Non-pigmented ciliary epithelial cell (primary cell): ENCODE measurements around the gene AZIN2.
"Not testable (repeated sequence)": the region's sequence is repeated elsewhere in the genome, so short reads cannot be mapped to it uniquely, and the experiment has no call there.

ENCODE experiments used
- DNase-seq: peaks from one replicate; pipeline ENCODE4 v3.0.0-alpha.2; 2010; ENCODE audit warnings: low read depth

The AZIN2 gene

DNA sequence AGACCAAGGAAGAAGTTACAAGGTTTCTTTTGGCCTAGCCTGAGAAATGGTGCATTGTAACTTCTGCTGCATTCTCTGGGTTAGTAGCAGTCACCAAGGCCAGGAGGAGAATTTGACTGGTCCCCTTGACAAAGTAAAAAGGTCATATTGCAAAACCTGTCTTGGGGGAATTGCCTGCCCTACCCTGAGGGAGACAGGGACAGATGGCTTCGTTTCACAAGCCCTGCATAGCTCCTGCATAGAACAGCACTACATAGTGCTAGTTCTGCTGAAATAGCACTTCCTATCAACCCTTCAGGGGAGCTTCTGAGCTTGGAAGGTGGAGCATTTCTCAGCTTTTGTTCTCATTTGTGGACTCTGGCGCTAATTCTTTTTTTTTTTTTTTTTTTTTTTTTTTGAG lies 23.9 kb upstream of the AZIN2 start:
- DNase-seq: no peak

DNA sequence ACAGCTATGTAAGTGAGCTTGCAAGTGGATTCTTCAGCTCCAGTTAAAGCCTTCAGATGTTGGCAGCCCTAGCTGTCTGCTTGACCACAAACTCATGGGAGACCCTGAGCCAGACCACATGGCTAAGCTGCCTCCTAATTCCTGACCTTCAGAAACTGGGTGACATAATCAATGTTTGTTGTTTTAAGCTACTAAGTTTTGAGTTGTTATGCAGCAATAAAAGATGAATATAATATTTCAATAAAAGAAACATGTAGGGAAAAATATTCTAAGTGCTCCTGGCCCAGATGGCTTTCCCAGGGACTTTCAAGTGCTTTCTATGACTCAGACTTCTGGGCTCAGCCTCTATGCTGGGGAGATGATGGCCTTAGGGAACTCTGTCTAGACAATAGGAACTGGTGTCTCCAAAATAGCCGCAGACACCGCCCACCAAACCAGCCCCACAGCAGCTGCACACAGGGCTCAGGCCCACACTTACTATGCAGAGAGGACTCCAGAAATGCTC lies 20.3 kb upstream of the AZIN2 start:
- peak; percentile 89 for DNase-seq

DNA sequence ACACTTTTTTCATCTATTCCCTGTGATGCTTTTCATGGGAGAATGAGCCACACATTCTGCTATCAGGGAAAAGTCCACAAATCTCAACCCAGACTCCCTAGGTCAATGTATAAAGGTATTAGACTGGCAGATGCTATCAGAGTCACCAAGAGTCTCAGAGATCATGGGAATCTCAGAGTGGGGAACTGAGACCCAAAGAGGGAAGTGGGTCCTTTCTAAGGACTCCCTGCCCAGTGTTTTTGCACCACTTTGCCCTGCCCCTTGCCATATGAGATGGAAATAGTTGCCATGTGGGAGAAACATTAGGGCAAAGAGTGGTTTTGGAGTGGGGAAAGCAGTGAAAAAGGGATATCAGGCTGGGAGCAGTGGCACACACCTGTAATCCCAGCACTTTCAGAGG lies 19.1 kb upstream of the AZIN2 start:
- DNase-seq: no peak

DNA sequence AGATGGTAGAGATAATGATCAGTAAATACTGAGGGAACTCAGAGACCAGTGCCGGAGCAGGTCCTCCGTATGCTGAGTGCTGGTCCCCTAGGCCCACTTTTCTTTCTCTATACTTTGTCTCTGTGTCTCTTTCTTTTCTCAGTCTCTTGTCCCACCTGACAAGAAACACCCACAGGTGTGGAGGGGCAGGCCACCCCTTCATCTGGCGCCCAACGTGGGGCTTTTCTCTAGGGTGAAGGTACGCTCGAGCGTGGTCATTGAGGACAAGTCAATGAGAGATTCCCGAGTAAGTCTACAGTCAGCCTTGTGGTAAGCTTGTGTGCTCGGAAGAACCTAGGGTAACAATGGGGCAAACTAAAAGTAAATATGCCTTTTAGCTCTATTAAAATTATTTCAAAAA lies 16.7 kb upstream of the AZIN2 start:
- not testable (repeated sequence) for DNase-seq

DNA sequence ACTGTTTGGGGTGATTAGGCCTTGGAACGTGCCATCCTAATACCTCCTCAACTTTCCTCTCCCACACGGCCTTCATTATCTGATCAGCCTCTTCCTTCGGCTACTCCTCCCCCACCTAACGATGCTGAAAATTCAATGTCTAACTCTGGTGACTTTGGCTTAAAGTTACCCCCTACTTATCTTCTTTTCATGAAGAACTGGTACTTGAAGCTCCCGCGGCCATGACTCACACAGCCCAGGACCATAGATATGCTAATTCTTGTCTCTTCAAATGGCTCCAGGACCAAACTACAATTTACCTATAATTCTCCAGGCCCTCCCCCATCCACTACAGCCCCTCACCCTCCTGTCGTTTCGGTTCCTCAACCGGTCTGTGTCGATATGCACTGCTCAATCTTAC lies 15.7 kb upstream of the AZIN2 start:
- no peak for DNase-seq

DNA sequence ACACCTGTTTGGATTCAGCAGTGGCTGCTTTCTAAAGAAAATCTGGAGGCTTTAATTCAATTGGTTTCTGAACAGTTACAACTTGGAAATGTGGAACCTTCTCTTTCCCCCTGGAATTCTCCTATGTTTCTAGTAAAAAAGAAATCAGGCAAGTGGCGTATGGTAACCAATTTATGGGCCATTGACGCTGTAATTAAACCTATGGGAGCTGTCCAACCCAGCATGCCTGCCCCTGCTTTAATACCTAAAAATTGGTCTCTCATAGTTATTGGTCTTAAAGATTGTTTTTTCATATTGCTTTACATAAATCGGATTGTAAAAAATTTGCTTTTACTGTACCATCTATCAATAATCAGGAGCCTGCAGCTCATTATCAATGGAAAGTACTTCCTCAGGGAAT lies 14.5 kb upstream of the AZIN2 start:
- not testable (repeated sequence) for DNase-seq

DNA sequence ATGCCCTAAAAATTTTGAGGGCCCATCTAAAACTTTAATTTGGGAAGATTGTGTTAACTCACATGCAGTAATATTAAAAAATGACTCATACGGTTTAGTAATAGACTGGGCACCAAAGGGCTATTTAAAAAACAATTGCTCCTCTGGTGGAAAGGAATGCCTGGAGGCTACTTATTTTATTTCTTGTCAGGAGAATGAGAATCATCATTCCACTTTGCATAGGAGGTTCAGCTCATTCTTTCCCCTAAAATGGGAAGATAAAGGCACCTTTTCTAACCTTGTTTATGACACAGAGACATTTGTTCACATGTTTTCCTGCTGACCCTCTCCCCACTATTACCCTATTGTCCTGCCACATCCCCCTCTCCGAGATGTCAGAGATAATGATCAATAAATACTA lies 12.8 kb upstream of the AZIN2 start:
- DNase-seq: not testable (repeated sequence)

DNA sequence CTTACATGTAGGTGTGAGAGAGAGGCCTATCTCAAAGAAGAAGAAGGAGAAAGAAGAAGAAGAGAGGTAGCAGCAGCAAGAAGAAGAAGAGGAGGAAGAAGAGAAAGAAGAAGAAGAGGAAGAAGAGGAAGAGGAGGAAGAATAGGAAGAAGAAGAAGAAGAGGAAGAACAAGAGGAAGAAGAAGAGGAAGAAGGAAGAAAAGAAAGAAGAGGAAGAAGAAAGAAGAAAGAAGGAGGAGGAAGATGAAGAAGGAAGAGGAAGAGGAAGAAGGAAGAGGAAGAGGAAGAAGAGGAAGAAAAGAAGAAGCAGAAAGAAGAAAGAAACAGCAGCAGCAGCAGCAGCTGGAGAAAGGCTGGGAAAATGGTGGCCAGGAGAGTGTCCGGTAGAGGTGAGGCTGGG lies 10.3 kb upstream of the AZIN2 start:
- no peak for DNase-seq

DNA sequence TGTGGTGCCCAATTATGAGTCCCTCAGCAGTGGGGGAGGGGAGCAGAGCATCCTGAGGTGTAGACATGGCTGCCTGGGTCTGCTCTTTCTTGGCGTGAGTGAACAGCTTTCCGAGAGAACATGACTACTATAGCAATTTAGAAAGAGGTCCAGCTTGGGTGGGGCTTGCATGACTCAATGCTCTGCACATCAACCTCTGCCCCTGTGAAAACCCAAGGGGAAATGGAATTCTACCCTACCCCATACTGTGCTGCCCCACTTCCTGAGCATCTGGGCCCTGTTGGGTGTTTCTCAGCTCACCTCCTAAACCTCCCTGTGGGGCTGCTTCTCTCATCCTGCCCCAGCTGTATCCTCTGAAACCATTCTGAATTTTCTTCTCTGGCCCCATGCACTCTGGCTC lies 8.2 kb upstream of the AZIN2 start:
- DNase-seq: no peak

DNA sequence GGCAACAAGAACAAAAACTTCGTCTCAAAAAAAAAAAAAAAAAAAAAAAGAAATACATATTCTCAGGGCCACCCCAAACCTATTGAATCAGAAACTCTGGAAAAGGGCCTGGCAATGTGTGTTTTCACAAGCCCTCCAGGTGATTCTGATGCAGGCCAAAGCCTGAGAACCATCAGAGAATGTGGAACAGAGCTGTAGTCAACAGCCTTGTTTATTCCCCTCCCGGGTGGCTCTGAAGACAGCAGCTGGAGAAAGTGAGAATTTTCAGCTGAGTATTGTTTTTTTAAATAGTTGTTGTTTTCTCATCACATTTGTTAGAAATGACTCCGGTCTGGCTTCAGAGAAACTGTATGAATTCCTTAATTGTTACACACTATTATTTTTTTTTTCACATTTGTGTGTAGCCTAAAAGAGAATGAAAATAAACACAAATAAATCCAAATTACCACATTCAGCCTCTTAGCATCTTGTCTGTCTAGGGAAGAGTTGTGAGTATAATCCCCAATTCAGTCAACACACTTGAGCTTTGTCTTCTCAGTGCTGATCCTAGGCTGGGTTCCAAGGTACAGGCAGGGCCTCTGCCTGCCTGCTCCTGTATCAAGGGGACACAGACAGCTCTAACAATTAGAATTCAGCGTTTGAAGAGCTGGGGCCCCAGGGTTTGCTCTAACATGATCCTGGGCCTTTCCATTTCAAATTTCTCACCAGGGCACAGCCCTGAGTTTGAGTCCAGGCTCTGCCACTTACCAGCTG lies 6.6 kb upstream of the AZIN2 start:
- no peak for DNase-seq

DNA sequence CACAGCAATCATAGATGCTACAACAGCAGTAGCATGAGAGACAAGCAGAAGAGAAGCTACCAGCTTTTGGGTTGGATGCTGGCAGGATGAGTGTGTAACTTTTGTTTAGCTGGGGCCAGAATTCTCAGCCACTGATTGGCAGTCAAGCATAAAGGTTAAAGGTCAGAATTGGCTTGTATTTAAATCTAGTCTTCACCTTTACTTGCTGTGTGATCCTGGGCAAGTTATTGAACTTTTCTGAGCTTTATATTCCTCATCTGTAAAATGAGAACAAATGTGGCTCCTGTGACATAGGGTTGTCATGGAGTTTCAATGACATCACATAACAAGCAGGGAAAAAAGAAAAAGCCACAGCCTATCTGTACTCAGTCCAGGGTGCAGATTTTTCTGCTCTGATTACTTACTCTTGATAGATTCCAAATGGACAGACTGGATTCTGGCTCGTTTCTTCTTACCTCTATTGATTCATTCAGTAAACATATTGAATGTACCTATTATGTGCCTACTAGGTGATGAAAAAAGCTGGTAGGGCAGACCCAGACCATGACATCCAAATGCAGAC lies 2.8 kb upstream of the AZIN2 start:
- DNase-seq: no peak

DNA sequence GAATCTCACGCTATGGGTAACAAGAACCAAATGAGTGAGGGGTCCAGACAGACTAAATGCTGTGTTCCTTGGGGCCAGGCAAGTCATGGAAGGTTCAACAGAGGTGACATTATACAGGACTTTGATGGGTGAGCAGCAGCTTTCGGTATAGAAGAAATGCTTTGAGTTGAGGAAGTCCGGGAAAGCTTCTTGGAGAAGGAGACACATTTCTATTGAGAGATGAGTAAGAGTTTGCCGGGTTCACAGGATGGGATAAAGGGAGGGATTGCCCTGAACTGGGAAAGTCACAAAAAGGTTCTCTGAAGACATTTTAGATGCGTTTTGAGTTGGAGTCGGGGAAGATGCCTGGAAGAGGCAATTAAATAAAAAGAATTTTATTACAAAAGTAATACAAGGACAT lies 580 bp upstream of the AZIN2 start:
- DNase-seq: no peak

DNA sequence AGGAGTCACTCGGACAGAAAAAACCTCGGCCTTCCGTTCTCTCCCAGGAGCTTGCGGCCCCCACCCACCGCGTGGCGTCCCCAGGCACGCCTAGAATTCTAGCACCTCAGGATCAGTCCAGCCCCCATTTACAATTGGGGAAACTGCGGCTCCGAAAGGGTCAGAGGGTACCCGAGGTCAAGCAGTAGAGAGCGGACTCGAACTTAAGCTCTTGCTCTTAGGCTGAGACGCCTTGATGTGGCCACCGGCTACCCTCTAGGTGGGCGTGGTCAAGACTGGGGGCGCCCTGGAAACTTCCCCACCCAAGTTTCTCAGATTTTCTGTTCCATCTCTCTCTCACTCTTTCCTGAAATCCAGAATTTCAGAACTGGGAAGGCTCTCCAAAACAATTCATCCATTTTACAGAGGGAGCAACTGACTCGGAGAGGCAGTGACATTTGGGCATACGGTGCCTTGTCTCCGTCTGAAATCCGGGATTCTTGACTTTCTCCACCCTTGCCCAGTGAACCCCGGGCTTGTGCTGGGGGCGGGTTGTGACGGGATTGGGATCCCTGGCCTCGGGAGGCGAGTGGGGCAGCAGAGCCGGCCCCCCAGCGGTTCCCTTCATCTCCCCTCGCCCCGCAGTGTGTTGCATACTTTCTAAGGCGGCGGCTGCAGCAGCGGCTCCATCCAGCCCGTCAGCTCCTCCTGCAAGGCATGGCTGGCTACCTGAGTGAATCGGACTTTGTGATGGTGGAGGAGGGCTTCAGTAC lies 777 bp downstream of the AZIN2 start:
- no peak for DNase-seq

DNA sequence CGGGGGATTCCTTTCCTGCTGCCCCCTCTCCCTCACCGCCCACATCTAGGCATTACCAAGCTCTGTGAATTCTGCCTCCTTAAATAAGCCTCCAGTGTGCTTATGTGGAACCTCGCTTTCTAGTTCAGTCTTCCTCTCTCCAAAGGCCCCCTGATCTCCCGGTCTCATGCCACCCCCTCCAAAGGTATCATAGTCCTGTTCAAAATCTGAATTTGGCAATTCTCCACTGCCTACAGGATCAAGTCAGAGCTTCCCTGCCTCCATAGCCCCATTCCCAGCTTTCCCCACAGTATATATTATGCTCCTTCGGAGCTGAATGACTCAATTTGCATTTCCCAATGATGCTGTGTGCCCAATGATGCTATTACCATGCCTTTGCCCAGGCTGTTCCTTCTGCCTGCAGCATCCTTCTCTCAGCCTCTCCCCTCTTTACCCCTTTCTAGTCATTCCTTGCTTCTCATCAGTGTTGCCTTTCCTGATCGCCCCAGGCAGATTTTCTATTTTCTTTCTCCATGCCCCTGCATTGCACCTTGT lies 1.7 kb downstream of the AZIN2 start:
- DNase-seq: no peak

DNA sequence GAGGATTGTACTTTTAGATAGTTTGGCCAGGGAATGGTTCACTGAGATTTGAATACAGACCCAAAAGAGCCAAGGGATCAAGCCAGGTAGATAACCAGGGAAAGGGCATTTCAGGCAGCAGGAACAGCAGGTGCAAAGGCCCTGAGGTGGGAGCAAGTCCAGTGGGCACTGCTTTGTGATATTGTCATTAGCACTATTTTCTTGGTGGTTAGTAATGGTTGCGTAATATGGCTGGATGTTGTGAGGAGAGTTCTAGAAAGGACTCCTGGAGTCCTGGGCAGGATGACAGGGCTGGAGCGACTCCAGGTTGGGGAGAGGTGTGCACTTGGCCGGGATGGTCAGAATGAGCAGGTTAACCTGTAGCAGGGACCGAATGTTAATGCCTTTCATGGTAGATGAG lies 4.4 kb downstream of the AZIN2 start:
- DNase-seq: no peak

DNA sequence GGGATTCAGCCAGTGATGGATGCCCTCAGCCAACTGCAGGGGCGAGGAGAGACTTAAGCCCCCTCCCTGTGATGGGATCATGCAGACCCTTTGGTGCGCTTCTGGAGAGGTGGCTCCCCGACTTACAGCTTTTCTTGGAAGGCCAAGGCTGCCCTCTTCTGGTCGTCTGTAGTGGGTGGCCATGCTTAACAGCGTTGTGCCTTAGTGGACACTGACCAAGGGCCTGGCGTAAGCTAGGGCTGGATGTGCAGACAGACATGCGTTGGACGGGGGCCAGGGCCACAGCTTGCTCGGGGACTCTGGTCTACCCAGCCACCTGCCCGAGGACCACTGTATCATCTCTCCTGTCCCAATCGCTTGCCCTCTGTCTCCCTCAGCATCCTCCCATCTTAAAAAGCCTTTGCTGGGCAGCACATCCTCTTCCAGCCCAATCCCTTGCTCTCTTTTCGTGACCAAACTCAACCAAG lies 5.5 kb downstream of the AZIN2 start:
- DNase-seq: no peak

DNA sequence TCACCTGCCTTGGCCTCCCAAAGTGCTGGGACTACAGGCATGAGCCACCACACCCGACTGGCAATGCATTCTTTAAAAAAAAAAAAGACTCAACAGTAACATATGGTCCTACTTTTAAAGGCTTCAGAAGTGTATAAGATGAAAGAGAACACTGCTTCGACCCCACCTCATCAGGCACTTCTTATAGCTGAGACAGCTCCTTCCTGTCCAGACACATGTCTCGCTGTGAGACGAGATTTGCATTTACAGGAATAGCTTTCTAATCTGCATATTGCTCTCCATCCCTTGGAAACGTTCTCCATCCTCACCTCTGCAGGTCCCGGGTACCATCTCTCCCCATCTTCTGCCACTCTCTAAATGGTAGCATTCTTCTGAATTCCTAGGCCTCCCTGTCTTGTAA lies 6.7 kb downstream of the AZIN2 start:
- DNase-seq: no peak

DNA sequence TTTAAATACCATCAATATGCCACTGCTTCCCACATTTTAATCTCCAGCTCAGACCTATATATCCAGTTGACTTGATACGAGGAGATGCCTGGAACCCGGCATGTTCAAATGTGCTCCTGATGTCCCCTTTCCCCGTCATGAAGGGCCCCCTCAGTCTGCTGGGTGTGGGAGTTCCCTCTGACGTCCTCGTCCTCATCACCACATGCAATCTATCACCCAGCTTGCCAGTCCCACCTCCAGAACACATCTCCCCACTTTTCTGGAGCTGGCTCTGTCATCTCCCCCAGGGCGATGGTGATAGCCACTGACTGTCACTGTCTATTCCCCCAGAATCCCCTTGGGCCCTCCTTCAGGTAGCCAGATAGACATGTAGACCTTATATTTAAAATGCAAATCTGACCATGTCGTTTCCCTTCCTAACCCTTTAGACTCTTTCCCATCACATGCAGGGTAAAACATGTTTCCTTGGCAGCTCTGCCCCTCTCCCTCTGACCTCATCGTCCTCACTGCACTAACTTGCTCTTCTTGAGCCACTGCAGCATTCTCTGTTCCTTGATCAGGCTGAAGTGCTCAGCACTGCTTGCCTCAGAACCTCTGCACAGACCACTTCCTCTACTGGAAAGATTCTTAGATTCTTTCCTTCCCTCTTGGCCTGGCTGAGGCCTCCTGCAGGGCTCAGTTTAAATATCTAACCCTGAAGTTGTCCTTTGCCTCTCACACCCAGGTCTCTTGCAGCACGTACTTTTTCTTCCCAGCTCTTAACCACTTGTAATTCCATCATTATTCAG lies 7.4 kb downstream of the AZIN2 start:
- no peak for DNase-seq

DNA sequence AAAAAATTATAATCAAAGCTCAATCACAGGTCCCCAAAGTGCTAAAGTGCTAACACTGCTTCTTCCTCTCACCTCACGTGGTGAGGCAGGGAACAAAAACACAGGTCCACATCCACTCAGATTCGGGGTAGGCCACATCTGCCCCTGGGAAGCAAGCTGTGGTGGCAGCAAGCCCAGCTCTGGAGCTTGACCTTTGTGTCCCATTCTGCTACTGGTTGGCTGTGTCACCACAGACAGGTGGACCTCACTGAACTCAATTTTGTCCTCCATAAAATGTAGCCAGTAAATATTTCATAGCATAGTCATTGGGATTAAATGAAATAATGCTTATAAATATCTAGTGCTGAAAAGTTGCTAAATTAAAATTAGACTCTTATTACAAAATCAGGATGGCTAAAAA lies 8.5 kb downstream of the AZIN2 start:
- DNase-seq: no peak

DNA sequence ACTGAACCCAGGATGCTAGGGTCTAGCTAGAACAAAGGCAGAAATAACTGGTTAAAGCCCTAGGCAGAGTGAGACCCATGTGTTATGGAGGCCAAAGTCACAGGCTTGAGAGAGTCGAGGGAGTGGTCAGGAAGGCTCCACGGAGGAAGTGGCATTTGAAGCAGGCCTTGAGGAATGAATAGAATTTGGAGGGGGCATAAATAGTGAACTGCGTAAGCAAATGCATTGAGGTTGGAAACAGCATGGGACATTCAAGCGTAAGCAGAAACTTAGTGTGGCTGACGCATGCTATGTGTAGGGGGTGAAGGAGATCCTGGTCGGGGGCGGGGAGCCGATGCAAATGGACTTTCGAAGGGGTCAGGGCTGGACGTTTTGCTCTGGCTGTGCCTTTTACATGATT lies 11.5 kb downstream of the AZIN2 start:
- no peak for DNase-seq

DNA sequence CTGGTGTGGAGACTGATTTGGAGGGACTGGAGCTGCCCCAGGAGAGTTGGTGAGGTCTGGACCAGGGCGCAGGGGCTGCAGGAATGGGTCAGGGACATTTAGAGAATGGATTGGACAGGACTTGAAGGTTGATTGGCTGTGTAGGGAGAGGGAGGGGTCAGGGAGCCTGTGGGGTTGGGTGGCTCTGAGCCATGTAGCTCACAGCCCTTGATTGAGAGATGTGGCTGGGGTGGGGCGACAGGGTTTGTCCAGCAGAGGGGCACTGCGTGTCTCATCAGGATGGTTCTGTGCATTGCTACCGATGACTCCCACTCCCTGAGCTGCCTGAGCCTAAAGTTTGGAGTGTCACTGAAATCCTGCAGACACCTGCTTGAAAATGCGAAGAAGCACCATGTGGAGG lies 12.1 kb downstream of the AZIN2 start:
- no peak for DNase-seq

DNA sequence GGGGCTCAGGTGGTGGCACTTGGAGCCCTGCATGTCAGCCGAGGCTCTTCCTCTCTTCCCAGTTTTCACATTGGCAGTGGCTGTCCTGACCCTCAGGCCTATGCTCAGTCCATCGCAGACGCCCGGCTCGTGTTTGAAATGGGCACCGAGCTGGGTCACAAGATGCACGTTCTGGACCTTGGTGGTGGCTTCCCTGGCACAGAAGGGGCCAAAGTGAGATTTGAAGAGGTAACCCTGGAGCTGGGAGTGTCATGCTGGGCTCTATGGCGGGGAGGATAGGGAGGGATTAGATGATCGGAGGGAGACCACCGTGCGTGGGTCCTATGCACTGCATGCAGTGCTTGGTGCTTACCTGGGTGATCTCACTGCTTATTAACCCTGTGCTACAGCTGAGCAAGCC lies 13.5 kb downstream of the AZIN2 start:
- DNase-seq: no peak
